Activated naive CD4-positive, alpha-beta T cell treated with anti-CD3 and anti-CD28 coated beads, Interleukin-2, amount 50 U/mL, for 16 hours (primary cell): ENCODE measurements around the gene WHAMM.
"Not testable (repeated sequence)": the region's sequence is repeated elsewhere in the genome, so short reads cannot be mapped to it uniquely, and the experiment has no call there.

Experiments used
- DNase-seq: peaks from one replicate; pipeline ENCODE4 v3.0.0-alpha.2; 2020

The WHAMM gene

GRCh38 chr15:82809308-82810060 is at the start of gene WHAMM:
TSS of gene WHAMM (plus strand) at chr15:82809628. CDS start at chr15:82809727, 99 bp downstream.
- DNase-seq: peak; percentile 95

- no peak for DNase-seq
Observed at GRCh38 chr15:82763361-82764116, 45.9 kb upstream of the WHAMM start.

- DNase-seq: no peak
Observed at GRCh38 chr15:82764117-82764490, 45.3 kb upstream of the WHAMM start.

- DNase-seq: no peak
Observed at GRCh38 chr15:82764740-82765139, 44.7 kb upstream of the WHAMM start.

GRCh38 chr15:82766201-82766600 is 43.2 kb upstream of the WHAMM start:
- DNase-seq: not testable (repeated sequence)

GRCh38 chr15:82767163-82767829 is 42.1 kb upstream of the WHAMM start:
- DNase-seq: no peak

- DNase-seq: no peak
Observed at GRCh38 chr15:82768414-82769054, 40.9 kb upstream of the WHAMM start.

- DNase-seq: no peak
Observed at GRCh38 chr15:82771789-82772607, 37.4 kb upstream of the WHAMM start.

GRCh38 chr15:82774496-82774895 is 34.9 kb upstream of the WHAMM start:
- no peak for DNase-seq

- no peak for DNase-seq
Observed at GRCh38 chr15:82778755-82779154, 30.7 kb upstream of the WHAMM start.

GRCh38 chr15:82781349-82781748 is 28.1 kb upstream of the WHAMM start:
- DNase-seq: no peak

- DNase-seq: no peak
Observed at GRCh38 chr15:82788496-82788895, 20.9 kb upstream of the WHAMM start.

GRCh38 chr15:82789491-82789890 is 19.9 kb upstream of the WHAMM start:
- no peak for DNase-seq

GRCh38 chr15:82790321-82790720 is 19.1 kb upstream of the WHAMM start:
- no peak for DNase-seq

GRCh38 chr15:82792068-82792467 is 17.4 kb upstream of the WHAMM start:
- DNase-seq: no peak

- no peak for DNase-seq
Observed at GRCh38 chr15:82793737-82794136, 15.7 kb upstream of the WHAMM start.

GRCh38 chr15:82798104-82798503 is 11.3 kb upstream of the WHAMM start:
- DNase-seq: no peak

GRCh38 chr15:82798531-82799166 is 10.8 kb upstream of the WHAMM start:
- no peak for DNase-seq

GRCh38 chr15:82799183-82799841 is 10.1 kb upstream of the WHAMM start:
- no peak for DNase-seq

- DNase-seq: no peak
Observed at GRCh38 chr15:82802497-82802896, 6.9 kb upstream of the WHAMM start.
